Body of pancreas (tissue), 4 donors: Measurements from ENCODE around the gene NFKB1. TPM values are rescaled to one million over a fixed set of nuclear protein-coding genes. Genes with fewer than 3 reads are reported as not detected.

Experiments
- ATAC-seq: fragments of 150-250 bp; one replicate; pipeline ENCODE4 v1.9.1; 2016
- DNase-seq, 4 donors: peaks; one replicate each; pipeline ENCODE4 v3.0.0-alpha.2; 2019
- H3K27ac ChIP-seq, 4 donors: fragments of 200-600 bp; sonication (generic); 1 replicate in 3 of 4; 2 replicates in 1 of 4; pipeline versions ENCODE4 v1.5.1 to v1.6.1; 2016 to 2019; ENCODE audit warnings: mild to moderate bottlenecking in 1 of 4, mixed read lengths in 1 of 4, moderate library complexity in 1 of 4
- H3K27me3 ChIP-seq, 2 donors: fragments of 200-600 bp; sonication (generic); one replicate each; pipeline ENCODE4 v1.6.0; 2016; ENCODE audit warnings: mild to moderate bottlenecking in 1 of 2
- H3K36me3 ChIP-seq, 2 donors: fragments of 200-600 bp; sonication (generic); replicated peaks in 1 of 2; 2 replicates each; pipeline ENCODE4 v1.5.1; 2016; ENCODE audit warnings: low read depth in 2 of 2; ENCODE audit not compliant: insufficient read depth in 1 of 2
- H3K4me1 ChIP-seq: fragments of 200-600 bp; sonication (generic); one replicate; pipeline ENCODE4 v1.6.0; 2016
- H3K4me3 ChIP-seq, 2 donors: fragments of 200-600 bp; sonication (generic); 1 replicate in 1 of 2; 2 replicates in 1 of 2; pipeline ENCODE4 v1.5.1; 2016 to 2019
- H3K9me3 ChIP-seq, 3 donors: fragments of 200-600 bp; sonication (generic); 1 replicate in 2 of 3; 2 replicates in 1 of 3; pipeline ENCODE4 v1.5.1; 2016
- POLR2A ChIP-seq, 3 donors: fragments of 450-650 bp; IDR thresholded peaks; one replicate each; pipeline ENCODE4 v1.6.1; 2016; ENCODE audit warnings: antibody characterized with exemption in 3 of 3, mild to moderate bottlenecking in 2 of 3
- WGBS, 2 donors: methylation state at CpG; one replicate each; pipeline ENCODE4 v1.1.5; 2017; 5-methylcytosine and 5-hydroxymethylcytosine counted together
- intact Hi-C: fragments of 100-400 bp; cut with DNase I; formaldehyde crosslinking; loops from one replicate; pipeline ENCODE4 v1.15.1; 2023
- total RNA-seq, 2 donors: library from RNA; depleted of rRNA; stranded (reverse); fragments of >200 nt; gene quantifications; one replicate each; pipeline ENCODE4 v1.1.0, GENCODE V29; 2016
- TF ChIP-seq, protein P1 (sequence below), 7 experiments: fragments of 450-650 bp in 4 of 7; fragments of 200-600 bp in 3 of 7; sonication (generic) in 3 of 7; IDR thresholded peaks; one replicate each; pipeline ENCODE4 v1.5.1; 2016 to 2019; ENCODE audit warnings: antibody characterized with exemption in 7 of 7

Gene NFKB1
- total RNA-seq, 2 donors from 2014 or later, result 14.5 to 20.5 TPM

DNA sequence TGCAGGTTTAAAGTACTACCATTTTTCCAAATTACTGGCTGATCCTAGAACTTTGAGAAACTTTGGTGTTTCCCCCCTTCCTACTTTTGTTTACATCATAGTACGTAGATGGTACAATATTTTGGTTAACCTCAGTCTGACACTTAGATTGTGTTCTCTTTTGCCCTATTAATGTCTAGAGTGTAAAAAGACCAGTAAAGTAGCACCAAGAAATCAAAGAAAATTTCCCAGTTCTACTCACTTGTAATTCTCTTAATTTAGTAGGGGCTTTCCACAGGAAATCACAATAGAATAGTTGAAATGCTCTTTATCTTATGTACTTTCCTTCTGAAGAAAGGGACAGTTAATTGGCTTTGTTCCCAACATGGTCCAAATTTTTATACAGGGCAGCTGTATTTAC is 51.6 kb downstream of the NFKB1 start:
- Histone ChIP-seq H3K9me3 (no peaks in the 10 kb centered on the region), H3K4me3 (no peak overlapping the region), H3K27ac (no peak overlapping the region), H3K4me1 (peaks cover 10% of the 10 kb centered on the region), H3K27me3 (no peaks in the 10 kb centered on the region), H3K36me3 (no peaks in the 10 kb centered on the region)
- WGBS, 2 donors, result 58 to 80% methylated on average over 1 of the region's 1 CpG
- no peak for ATAC-seq
- TF ChIP-seq, protein P1, sequence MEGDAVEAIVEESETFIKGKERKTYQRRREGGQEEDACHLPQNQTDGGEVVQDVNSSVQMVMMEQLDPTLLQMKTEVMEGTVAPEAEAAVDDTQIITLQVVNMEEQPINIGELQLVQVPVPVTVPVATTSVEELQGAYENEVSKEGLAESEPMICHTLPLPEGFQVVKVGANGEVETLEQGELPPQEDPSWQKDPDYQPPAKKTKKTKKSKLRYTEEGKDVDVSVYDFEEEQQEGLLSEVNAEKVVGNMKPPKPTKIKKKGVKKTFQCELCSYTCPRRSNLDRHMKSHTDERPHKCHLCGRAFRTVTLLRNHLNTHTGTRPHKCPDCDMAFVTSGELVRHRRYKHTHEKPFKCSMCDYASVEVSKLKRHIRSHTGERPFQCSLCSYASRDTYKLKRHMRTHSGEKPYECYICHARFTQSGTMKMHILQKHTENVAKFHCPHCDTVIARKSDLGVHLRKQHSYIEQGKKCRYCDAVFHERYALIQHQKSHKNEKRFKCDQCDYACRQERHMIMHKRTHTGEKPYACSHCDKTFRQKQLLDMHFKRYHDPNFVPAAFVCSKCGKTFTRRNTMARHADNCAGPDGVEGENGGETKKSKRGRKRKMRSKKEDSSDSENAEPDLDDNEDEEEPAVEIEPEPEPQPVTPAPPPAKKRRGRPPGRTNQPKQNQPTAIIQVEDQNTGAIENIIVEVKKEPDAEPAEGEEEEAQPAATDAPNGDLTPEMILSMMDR (IDR thresholded peaks at IDR 0.05), result no peak
- no peak for TF ChIP-seq POLR2A (IDR thresholded peaks at IDR 0.05)
- intact Hi-C loops, result no loop called here
- DNase-seq, result no peak

DNA sequence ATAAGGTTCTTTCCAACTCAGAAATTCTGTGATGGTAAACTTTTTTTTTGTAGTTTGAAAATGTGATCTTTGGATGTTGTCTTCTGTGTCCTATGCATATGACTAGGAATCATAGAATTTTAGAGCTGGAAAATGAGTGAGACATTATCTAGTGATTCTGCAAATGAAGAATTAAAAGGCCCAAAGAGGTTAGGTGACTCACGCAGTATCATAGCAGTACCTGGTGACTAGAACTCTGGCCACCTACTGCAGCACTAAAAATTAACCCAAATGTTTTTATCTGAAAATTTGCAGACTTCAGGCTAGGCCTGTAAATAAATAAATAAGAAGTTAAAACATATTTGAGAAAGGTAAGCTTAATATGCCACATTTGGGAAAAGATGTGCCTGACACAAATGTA is 52.8 kb downstream of the NFKB1 start:
- intact Hi-C loops, result no loop called here
- Histone ChIP-seq H3K4me1 (peaks cover 10% of the 10 kb centered on the region), H3K36me3 (no peaks in the 10 kb centered on the region), H3K9me3 (no peaks in the 10 kb centered on the region), H3K27me3 (no peaks in the 10 kb centered on the region), H3K4me3 (no peak overlapping the region), H3K27ac (no peak overlapping the region)
- TF ChIP-seq, protein P1 (IDR thresholded peaks at IDR 0.05), result no peak
- no peak for TF ChIP-seq POLR2A (IDR thresholded peaks at IDR 0.05)
- ATAC-seq, result no peak
- WGBS, 2 donors, result 92 to 95% methylated on average over 1 of the region's 1 CpG
- no peak for DNase-seq

DNA sequence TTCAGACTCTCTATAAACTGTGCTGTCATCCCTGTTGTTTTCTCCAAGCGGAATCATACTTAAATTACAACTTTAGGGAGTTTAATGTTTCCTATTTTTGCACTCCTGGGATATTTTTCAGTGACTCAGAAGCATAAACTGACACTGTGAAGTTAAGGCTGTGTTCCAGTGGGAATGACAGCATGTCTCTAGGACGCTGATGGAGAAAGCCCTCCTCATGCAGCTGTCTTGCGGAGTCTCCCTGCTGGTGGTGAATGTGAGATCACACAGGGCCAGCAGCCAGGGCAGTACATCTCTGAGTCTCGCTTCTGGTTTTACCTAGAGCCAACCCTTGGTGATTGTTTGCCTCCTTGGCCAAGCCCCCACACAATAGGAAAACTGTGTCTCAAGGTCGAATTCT is 53.3 kb downstream of the NFKB1 start:
- H3K27ac ChIP-seq, result no peak overlapping the region
- WGBS, 2 donors, result 63 to 84% methylated on average over 5 of the region's 5 CpGs

DNA sequence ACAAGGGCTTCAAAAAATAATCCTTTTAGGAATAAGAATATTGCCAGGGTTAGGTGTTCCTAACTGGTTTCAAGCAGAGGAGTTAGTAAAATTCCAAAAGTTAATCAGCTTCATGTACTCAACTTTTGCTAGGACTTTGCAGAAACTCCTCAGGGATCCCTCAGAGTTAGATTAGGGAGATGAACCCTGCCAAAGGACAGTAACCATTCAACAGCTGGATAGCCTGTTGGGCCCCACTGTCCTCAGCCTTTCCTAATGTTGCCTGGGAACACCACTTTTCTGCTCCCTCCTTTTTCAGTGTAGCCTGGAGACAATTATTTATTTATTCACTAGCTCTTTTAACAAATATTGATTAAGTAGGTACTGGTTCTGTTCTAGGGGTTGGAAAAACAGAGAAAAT is 53.8 kb downstream of the NFKB1 start:
- no peak overlapping the region for H3K4me3 ChIP-seq
- TF ChIP-seq POLR2A (IDR thresholded peaks at IDR 0.05), result no peak
- TF ChIP-seq, protein P1 (IDR thresholded peaks at IDR 0.05), result no peak
- no peaks in the 10 kb centered on the region for H3K9me3 ChIP-seq
- intact Hi-C loops, result no loop called here
- H3K4me1 ChIP-seq, result peaks cover 10% of the 10 kb centered on the region
- no peak for ATAC-seq
- no peak overlapping the region for H3K27ac ChIP-seq
- no peaks in the 10 kb centered on the region for H3K27me3 ChIP-seq
- DNase-seq, result no peak
- no peaks in the 10 kb centered on the region for H3K36me3 ChIP-seq

More for the DNA sequence above, 53.3 kb downstream of the NFKB1 start:
- Histone ChIP-seq H3K4me1 (peaks cover 10% of the 10 kb centered on the region), H3K27me3 (no peaks in the 10 kb centered on the region), H3K4me3 (no peak overlapping the region), H3K9me3 (no peaks in the 10 kb centered on the region), H3K36me3 (no peaks in the 10 kb centered on the region)
- intact Hi-C loops, result no loop called here
- TF ChIP-seq, protein P1 (IDR thresholded peaks at IDR 0.05), result no peak
- TF ChIP-seq POLR2A (IDR thresholded peaks at IDR 0.05), result no peak
- ATAC-seq, result no peak
- peak in 2 of 4 donors; percentile 16 to 22 for DNase-seq

DNA sequence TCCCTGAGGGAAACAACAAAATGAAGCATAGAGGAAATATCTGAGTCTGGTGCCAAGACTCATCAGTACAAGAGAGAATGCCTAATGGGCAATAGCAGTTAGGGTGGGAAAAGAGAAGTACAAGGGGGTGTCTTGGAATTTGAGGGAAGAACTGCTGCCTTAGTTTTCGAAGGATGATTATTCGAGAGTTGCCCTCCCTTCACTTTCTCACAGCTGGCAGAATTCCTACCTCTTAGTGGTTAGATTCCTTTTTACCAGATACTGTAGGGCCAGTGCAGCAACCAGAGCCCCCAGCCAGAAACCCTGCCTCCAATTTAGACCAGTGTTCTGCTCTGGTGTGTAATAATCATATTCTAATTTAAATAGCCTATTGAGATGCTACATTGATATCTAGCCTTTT is 56.5 kb downstream of the NFKB1 start:
- peaks cover 12% of the 10 kb centered on the region for H3K4me1 ChIP-seq
- no peaks in the 10 kb centered on the region for H3K36me3 ChIP-seq
- no peak for ATAC-seq
- TF ChIP-seq, protein P1 (IDR thresholded peaks at IDR 0.05), result no peak
- TF ChIP-seq POLR2A (IDR thresholded peaks at IDR 0.05), result no peak
- no peak overlapping the region for H3K27ac ChIP-seq
- no peak overlapping the region for H3K4me3 ChIP-seq
- WGBS, 2 donors, result 89 to 90% methylated on average over 2 of the region's 2 CpGs
- no peaks in the 10 kb centered on the region for H3K9me3 ChIP-seq
- intact Hi-C loops, result no loop called here
- no peak for DNase-seq
- no peaks in the 10 kb centered on the region for H3K27me3 ChIP-seq
